ENCODE data around the gene PPP1CA. TPM values are rescaled to one million over a fixed set of nuclear protein-coding genes. Genes with fewer than 3 reads are reported as not detected.

The PPP1CA gene
- total and polyA plus RNA-seq, 2 donors (not counting 1 experiment from before 2014, with no cell fraction given): 218 to 251 TPM

DNA sequence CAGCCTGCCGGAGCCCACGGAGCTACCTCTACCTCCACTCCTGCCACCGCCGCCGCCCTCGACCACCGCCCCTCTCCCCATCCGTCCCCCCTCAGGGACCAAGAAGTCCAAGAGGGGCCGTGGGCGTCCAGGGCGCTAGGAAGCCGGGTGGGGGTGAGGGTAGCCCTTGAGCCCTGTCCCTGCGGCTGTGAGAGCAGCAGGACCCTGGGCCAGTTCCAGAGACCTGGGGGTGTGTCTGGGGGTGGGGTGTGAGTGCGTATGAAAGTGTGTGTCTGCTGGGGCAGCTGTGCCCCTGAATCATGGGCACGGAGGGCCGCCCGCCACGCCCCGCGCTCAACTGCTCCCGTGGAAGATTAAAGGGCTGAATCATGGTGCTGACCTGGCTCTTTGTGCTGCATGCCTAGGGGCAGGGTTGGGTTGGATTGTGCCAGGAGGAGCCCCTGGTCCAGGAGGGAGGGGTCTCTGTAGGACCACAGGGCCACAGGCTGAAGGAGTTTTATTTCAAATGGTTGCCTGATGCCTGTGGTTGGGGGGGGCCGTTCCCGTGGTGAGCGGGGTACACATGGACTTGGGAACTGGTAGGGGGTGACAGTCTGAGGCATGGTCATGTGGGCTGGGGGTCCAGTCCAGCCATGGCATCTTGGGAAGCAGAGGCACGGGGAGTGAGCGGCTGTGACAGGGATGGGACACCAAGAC, 33.5 kb upstream of the PPP1CA start:
- 44% methylated on average over 13 of the region's 26 CpGs for WGBS (ENCODE audit: insufficient coverage)
- H3K4me3 Mint-ChIP-seq: peak overlapping the region; percentile 88
- no peaks in the 10 kb centered on the region for H3K9me3 Mint-ChIP-seq (ENCODE audit: insufficient read depth)
- TF ChIP-seq, protein P1, sequence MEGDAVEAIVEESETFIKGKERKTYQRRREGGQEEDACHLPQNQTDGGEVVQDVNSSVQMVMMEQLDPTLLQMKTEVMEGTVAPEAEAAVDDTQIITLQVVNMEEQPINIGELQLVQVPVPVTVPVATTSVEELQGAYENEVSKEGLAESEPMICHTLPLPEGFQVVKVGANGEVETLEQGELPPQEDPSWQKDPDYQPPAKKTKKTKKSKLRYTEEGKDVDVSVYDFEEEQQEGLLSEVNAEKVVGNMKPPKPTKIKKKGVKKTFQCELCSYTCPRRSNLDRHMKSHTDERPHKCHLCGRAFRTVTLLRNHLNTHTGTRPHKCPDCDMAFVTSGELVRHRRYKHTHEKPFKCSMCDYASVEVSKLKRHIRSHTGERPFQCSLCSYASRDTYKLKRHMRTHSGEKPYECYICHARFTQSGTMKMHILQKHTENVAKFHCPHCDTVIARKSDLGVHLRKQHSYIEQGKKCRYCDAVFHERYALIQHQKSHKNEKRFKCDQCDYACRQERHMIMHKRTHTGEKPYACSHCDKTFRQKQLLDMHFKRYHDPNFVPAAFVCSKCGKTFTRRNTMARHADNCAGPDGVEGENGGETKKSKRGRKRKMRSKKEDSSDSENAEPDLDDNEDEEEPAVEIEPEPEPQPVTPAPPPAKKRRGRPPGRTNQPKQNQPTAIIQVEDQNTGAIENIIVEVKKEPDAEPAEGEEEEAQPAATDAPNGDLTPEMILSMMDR (IDR thresholded peaks at IDR 0.05): no peak
- TF ChIP-seq EZH2 (IDR thresholded peaks at IDR 0.05; ENCODE audit: borderline replicate concordance, insufficient read depth, low read depth, low read length, poor library complexity, severe bottlenecking): no peak
- peaks cover 84% of the 10 kb centered on the region for H3K4me1 Mint-ChIP-seq
- Histone ChIP-seq H3K27me3 (replicated peaks in 1 of 4; ENCODE audit: control extremely low read depth in 1 of 4, control insufficient read depth in 3 of 4, insufficient read depth in 4 of 4, low read length in 3 of 4) (no peaks in the 10 kb centered on the region), H3K4me3 (ENCODE audit: control extremely low read depth in 1 of 5, extremely low read depth in 1 of 5, insufficient read depth in 1 of 5, low read depth in 2 of 5, low read length in 4 of 5) (peak overlapping the region in 4 of 5 experiments; percentile 79 to 96 (median 89)), H3K4me2 (replicated peaks; ENCODE audit: low read depth, low read length, poor library complexity, severe bottlenecking) (peak overlapping the region; percentile 99), H3K27ac (ENCODE audit: low read length in 2 of 2) (peak overlapping the region; percentile 12 to 88), H4K20me1 (ENCODE audit: control insufficient read depth, insufficient read depth, low read length, poor library complexity, severe bottlenecking) (peaks cover 89% of the 10 kb centered on the region), H3K4me1 (ENCODE audit: control insufficient read depth in 2 of 2, insufficient read depth in 2 of 2, low read length in 2 of 2) (peaks cover 52 to 80% of the 10 kb centered on the region in 2 donors), H3K79me2 (ENCODE audit: control insufficient read depth, insufficient read depth, low read length) (peaks cover 86% of the 10 kb centered on the region), H2AFZ (ENCODE audit: insufficient read depth, low read depth, low read length, poor library complexity, severe bottlenecking) (no peak overlapping the region), H3K9ac (ENCODE audit: low read length) (peak overlapping the region; percentile 82), H3K36me3 (replicated peaks in 1 of 2; ENCODE audit: control extremely low read depth in 1 of 2, control insufficient read depth in 1 of 2, extremely low read depth in 1 of 2, insufficient read depth in 2 of 2, low read length in 1 of 2) (peaks cover 0 to 51% of the 10 kb centered on the region in 2 experiments), H3K9me3 (ENCODE audit: control extremely low read depth in 1 of 3, control insufficient read depth in 2 of 3, insufficient read depth in 1 of 3, low read length in 2 of 3) (peaks cover 0 to 3% (median 0%) of the 10 kb centered on the region in 3 donors)
- no peaks in the 10 kb centered on the region for H3K27me3 Mint-ChIP-seq
- DNase-seq: no peak
- no peak for ATAC-seq (ENCODE audit: low read depth)
- ChIA-PET POLR2A (interaction anchor here (1.0 to 9.5 kb wide), 12 partner anchors 12 to 70 kb away, joined by 3 to 215 read pairs (median 62); partner anchors contain the start of genes AIP, PITPNM1, PPP1CA and TBC1D10C), CTCF (interaction anchor here (1.1 to 4.3 kb wide), 4 partner anchors 16 to 70 kb away, joined by 3 to 63 read pairs (median 18); partner anchors contain the start of genes PITPNM1, PPP1CA, TBC1D10C and TMEM134)
- intact Hi-C loops (cut with micrococcal nuclease): no loop called here
- peak overlapping the region; percentile 98 for H3K27ac Mint-ChIP-seq

Data from B cell (primary cell).